NCI-H1092 treated with DMSO at 0.1 percent for 48 hours (cell line): ENCODE data around the gene GULP1.
"Not testable (repeated sequence)": the region's sequence is repeated elsewhere in the genome, so short reads cannot be mapped to it uniquely, and the experiment has no call there.

ENCODE experiments used
- DNase-seq: peaks from one replicate; lab custom pipeline; 2025; lab: John Stamatoyannopoulos, UW

The GULP1 gene

GRCh38 chr2:188527581-188527993, 235.9 kb downstream of the GULP1 start:
- no peak for DNase-seq

- no peak for DNase-seq
Observed at GRCh38 chr2:188529710-188530109, 238.0 kb downstream of the GULP1 start.

GRCh38 chr2:188534875-188535274, 243.2 kb downstream of the GULP1 start:
- DNase-seq = no peak

GRCh38 chr2:188551671-188552070, 260.0 kb downstream of the GULP1 start:
- DNase-seq = no peak

- DNase-seq = no peak
Observed at GRCh38 chr2:188557081-188557480, 265.4 kb downstream of the GULP1 start.

GRCh38 chr2:188559455-188559854, 267.8 kb downstream of the GULP1 start:
- not testable (repeated sequence) for DNase-seq

GRCh38 chr2:188561473-188561979, 269.9 kb downstream of the GULP1 start:
- no peak for DNase-seq

- DNase-seq = no peak
Observed at GRCh38 chr2:188569431-188570165, 277.9 kb downstream of the GULP1 start.

GRCh38 chr2:188570370-188570769, 278.7 kb downstream of the GULP1 start:
- DNase-seq = no peak

GRCh38 chr2:188571543-188572303, 280.0 kb downstream of the GULP1 start:
- no peak for DNase-seq

GRCh38 chr2:188572592-188572991, 280.9 kb downstream of the GULP1 start:
- DNase-seq = no peak

- no peak for DNase-seq
Observed at GRCh38 chr2:188573453-188573852, 281.8 kb downstream of the GULP1 start.

- DNase-seq = no peak
Observed at GRCh38 chr2:188576006-188576405, 284.3 kb downstream of the GULP1 start.

GRCh38 chr2:188576651-188577050, 285.0 kb downstream of the GULP1 start:
- DNase-seq = no peak

GRCh38 chr2:188577231-188577630, 285.6 kb downstream of the GULP1 start:
- no peak for DNase-seq

- DNase-seq = no peak
Observed at GRCh38 chr2:188580738-188581137, 289.1 kb downstream of the GULP1 start.

- no peak for DNase-seq
Observed at GRCh38 chr2:188582211-188582610, 290.5 kb downstream of the GULP1 start.

GRCh38 chr2:188588235-188588634, 296.6 kb downstream of the GULP1 start:
- no peak for DNase-seq

- no peak for DNase-seq
Observed at GRCh38 chr2:188596054-188596453, 304.4 kb downstream of the GULP1 start.

GRCh38 chr2:188598551-188598950, 306.9 kb downstream of the GULP1 start:
- no peak for DNase-seq

GRCh38 chr2:188599140-188599539, 307.5 kb downstream of the GULP1 start:
- no peak for DNase-seq

- DNase-seq = no peak
Observed at GRCh38 chr2:188600536-188601210, 309.0 kb downstream of the GULP1 start.

- no peak for DNase-seq
Observed at GRCh38 chr2:188601391-188601790, 309.7 kb downstream of the GULP1 start.
